Ovary (tissue), 3 donors: ENCODE results near the gene GATA1.

Source experiments
- POLR2A ChIP-seq: fragments of 450-650 bp; IDR thresholded peaks from one replicate; pipeline ENCODE4 v1.6.1; 2017; ENCODE audit warnings: antibody characterized with exemption, mild to moderate bottlenecking, moderate library complexity
- TF ChIP-seq, protein P1 (sequence below), 3 donors: fragments of 450-650 bp in 2 of 3; fragments of 200-600 bp in 1 of 3; IDR thresholded peaks; one replicate each; pipeline versions ENCODE4 v1.5.1 to v1.8.0; 2016 to 2022; ENCODE audit warnings: antibody characterized with exemption in 3 of 3, mild to moderate bottlenecking in 1 of 3
- donor health status: DM: no; HTN: no; CAD: no.

DNA sequence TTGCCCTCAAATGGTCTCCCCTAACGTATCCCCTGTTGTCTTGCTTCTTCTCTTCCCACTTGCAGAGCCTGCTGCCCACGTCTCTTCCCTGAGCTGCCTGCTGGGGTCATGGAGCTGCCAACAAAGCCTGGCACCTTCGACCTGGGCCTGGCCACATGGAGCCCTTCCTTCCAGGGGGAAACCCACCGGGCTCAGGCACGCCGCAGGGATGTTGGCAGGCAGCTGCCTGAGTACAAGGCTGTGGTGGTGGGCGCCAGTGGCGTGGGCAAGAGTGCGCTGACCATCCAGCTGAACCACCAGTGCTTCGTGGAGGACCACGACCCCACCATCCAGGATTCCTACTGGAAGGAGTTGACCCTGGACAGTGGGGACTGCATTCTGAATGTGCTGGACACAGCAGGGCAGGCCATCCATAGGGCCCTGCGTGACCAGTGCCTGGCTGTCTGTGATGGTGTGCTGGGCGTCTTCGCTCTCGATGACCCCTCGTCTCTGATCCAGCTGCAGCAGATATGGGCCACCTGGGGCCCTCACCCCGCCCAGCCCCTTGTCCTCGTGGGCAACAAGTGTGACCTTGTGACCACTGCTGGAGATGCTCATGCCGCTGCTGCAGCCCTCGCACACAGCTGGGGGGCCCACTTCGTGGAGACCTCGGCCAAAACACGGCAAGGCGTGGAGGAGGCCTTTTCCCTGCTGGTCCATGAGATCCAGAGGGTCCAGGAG, 42.8 kb downstream of the GATA1 start:
- TF ChIP-seq, protein P1, sequence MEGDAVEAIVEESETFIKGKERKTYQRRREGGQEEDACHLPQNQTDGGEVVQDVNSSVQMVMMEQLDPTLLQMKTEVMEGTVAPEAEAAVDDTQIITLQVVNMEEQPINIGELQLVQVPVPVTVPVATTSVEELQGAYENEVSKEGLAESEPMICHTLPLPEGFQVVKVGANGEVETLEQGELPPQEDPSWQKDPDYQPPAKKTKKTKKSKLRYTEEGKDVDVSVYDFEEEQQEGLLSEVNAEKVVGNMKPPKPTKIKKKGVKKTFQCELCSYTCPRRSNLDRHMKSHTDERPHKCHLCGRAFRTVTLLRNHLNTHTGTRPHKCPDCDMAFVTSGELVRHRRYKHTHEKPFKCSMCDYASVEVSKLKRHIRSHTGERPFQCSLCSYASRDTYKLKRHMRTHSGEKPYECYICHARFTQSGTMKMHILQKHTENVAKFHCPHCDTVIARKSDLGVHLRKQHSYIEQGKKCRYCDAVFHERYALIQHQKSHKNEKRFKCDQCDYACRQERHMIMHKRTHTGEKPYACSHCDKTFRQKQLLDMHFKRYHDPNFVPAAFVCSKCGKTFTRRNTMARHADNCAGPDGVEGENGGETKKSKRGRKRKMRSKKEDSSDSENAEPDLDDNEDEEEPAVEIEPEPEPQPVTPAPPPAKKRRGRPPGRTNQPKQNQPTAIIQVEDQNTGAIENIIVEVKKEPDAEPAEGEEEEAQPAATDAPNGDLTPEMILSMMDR (IDR thresholded peaks at IDR 0.05): no peak
- TF ChIP-seq POLR2A: no peak
